Mucosa of descending colon (tissue), 3 donors: Measurements from ENCODE around the gene PPM1A. TPM values are rescaled to one million over a fixed set of nuclear protein-coding genes. Genes with fewer than 3 reads are reported as not detected.
"Not testable (repeated sequence)": the region's sequence is repeated elsewhere in the genome, so short reads cannot be mapped to it uniquely, and the experiment has no call there.

Experiments
- ATAC-seq: fragments of 200-7000 bp; cut with Tn5 transposase; one replicate; pipeline ENCODE4 v1.9.1; 2020; ENCODE audit warnings: mild to moderate bottlenecking, moderate library complexity
- DNase-seq, 3 donors: peaks; one replicate each; pipeline ENCODE4 v3.0.0-alpha.2; 2020
- H3K36me3 ChIP-seq: fragments of 200-600 bp; one replicate; pipeline ENCODE4 v1.8.0; 2021; ENCODE audit warnings: low read depth, mild to moderate bottlenecking
- H3K4me1 ChIP-seq: fragments of 200-600 bp; one replicate; pipeline ENCODE4 v1.8.0; 2021; ENCODE audit warnings: low read depth, mild to moderate bottlenecking
- H3K4me3 ChIP-seq: fragments of 200-600 bp; one replicate; pipeline ENCODE4 v1.8.0; 2021; ENCODE audit warnings: mild to moderate bottlenecking
- H3K9me3 ChIP-seq: fragments of 200-600 bp; one replicate; pipeline ENCODE4 v1.8.0; 2021; ENCODE audit warnings: mild to moderate bottlenecking
- intact Hi-C, 2 donors: fragments of 100-400 bp; cut with DNase I in 1 of 2; cut with micrococcal nuclease in 1 of 2; formaldehyde crosslinking; loops; one replicate each; pipeline versions ENCODE4 v1.11.0 to v1.11.1; 2022; cut with DNase I, micrococcal nuclease
- total RNA-seq, 3 donors: library from RNA; stranded (reverse); fragmentation: NEBNext Ultra II Directional in 2 of 3; extraction: Animal tissue kit (Norgen Biotek cat#: 25700) in 2 of 3; gene quantifications; one replicate each; pipeline versions ENCODE4 v1.2.1 to v1.2.4, GENCODE V29; 2021 to 2023
- TF ChIP-seq, protein P1 (sequence below): fragments of 200-600 bp; IDR thresholded peaks from one replicate; pipeline ENCODE4 v1.8.0; 2022; ENCODE audit warnings: antibody characterized with exemption, mild to moderate bottlenecking
- donor health status: DM: no; HTN: no; CAD: no; lungs with moderate emphysema.
- donor health status: DM: no; HTN: no; CAD: no.
- donor health status: DM: no; HTN: yes; CAD: no.

The PPM1A gene
- total RNA-seq, 3 donors from 2014 or later = 102 to 124 (median 111) TPM

DNA sequence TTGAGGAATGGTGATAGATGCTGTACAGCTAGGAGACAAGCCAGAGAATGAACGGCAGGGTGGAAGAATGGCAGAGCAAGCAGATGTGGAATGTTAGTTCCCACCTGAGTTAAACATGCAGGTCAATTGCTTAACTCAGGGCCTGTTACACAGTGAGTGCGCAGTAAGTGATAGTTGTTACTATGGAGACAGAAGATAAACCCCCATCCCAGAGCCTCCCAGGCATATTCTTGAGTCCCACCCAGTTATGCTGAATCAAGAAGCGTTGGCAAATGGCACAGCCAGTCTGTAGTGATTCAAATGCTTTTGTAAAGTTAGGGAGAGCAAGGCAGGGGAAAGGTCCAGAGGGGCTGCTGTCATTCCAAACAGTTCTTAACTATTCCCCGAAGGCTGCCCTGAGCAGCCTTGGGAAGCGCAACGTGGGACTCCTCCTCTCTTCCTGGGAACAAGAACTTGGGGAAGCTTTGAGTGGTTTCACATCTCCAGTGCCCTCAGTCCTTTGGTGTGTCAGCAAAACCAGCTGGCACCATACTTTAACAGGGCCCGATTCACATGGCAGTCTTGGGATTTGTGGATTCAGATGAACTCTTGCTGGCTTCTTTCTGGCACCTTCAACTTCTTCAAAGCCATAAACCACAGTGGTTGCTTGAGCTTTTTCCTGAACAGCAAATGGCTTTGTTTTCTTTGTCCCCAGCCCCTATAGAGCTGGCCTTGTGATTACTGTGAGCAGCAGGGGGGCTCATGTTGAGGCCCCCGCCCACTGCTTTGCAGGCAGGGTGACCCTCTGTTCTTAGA lies 66.4 kb downstream of the PPM1A start:
- DNase-seq (no peak), ATAC-seq (no peak)
- intact Hi-C loops = no loop called here
- Histone ChIP-seq H3K9me3 (no peaks in the 10 kb centered on the region), H3K4me1 (no peaks in the 10 kb centered on the region), H3K36me3 (no peaks in the 10 kb centered on the region), H3K4me3 (no peak overlapping the region)
- TF ChIP-seq, protein P1, sequence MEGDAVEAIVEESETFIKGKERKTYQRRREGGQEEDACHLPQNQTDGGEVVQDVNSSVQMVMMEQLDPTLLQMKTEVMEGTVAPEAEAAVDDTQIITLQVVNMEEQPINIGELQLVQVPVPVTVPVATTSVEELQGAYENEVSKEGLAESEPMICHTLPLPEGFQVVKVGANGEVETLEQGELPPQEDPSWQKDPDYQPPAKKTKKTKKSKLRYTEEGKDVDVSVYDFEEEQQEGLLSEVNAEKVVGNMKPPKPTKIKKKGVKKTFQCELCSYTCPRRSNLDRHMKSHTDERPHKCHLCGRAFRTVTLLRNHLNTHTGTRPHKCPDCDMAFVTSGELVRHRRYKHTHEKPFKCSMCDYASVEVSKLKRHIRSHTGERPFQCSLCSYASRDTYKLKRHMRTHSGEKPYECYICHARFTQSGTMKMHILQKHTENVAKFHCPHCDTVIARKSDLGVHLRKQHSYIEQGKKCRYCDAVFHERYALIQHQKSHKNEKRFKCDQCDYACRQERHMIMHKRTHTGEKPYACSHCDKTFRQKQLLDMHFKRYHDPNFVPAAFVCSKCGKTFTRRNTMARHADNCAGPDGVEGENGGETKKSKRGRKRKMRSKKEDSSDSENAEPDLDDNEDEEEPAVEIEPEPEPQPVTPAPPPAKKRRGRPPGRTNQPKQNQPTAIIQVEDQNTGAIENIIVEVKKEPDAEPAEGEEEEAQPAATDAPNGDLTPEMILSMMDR = no peak

DNA sequence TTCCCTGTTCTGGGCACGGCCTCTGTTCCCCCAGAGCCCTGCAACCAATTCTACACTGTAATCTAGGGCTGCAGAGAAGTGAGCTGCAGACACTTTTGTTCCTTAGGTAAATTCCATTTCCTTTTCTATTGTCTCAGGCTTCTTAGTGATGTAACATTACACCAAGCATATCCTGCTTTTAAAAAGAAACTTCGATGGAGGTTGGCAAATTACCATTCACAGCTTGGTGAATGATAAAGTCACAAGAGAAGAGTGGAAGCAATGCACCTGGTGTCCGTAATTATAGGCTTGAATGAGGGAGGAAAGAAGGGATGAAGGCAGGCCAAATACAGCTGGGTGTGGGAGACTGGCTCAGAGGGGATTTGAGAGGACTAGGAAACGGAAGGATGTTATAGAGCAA lies 68.6 kb downstream of the PPM1A start:
- TF ChIP-seq, protein P1 = no peak
- no peak overlapping the region for H3K4me3 ChIP-seq
- H3K36me3 ChIP-seq = no peaks in the 10 kb centered on the region
- no peaks in the 10 kb centered on the region for H3K9me3 ChIP-seq
- H3K4me1 ChIP-seq = no peaks in the 10 kb centered on the region
- ATAC-seq (no peak), DNase-seq (no peak)
- intact Hi-C loops = no loop called here

DNA sequence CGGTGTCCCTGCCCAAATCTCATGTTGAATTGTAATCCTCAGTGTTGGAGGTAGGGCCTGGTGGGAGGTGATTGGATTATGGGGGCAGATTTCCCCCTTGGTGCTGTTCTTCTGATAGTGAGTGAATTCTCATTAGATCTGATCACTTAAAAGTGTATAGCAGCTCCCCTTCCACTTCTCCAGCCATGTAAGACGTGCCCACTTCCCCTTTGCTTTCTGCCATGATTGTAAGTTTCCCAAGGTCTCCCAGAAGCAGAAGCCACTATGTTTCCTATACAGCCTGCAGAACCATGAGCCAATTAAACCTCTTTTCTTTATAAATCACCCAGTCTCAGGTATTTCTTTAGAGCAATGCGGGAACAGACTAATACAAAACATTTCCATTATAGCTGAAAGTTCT lies 71.8 kb downstream of the PPM1A start:
- H3K4me1 ChIP-seq, H3K9me3 ChIP-seq, ATAC-seq, H3K4me3 ChIP-seq, DNase-seq, H3K36me3 ChIP-seq, intact Hi-C loops: not testable (repeated sequence)

DNA sequence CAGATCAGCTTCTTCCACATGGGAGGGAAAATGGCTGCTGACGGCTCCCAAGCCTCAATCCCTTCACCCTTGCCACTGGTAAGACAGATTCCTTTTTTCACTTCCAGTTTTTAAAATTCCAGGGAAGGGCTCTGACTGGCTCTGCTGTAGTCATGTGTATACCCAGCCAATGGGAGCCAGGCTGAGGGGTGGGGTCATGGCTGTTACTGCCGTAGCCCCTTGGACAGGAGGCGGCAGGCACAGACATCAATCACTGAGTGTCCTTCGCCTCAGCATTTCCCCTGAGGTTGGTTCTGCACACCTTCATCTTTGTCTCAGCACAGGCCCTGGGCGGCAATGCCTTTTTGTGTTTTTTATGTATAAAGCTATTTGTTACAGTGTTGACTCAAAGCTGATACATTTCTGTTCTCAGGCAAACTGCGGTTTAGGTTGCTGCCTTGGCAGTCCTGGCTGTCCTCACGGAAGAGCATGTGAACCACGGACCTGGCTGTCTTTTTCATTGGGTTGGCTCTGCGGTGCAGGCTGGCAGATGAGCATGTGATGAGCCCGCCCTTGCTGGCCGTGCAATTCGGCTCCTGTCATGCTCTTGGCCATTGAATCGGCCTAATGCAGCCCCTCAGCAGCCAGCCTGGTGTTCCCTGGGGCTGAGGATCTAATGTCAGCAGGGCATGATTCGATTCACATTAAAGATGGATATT lies 74.3 kb downstream of the PPM1A start:
- no peak for DNase-seq
- TF ChIP-seq, protein P1 = no peak
- no peak for ATAC-seq
- no peaks in the 10 kb centered on the region for H3K36me3 ChIP-seq
- intact Hi-C loops = no loop called here
- peaks cover 2% of the 10 kb centered on the region for H3K4me1 ChIP-seq
- no peaks in the 10 kb centered on the region for H3K9me3 ChIP-seq
- no peak overlapping the region for H3K4me3 ChIP-seq

DNA sequence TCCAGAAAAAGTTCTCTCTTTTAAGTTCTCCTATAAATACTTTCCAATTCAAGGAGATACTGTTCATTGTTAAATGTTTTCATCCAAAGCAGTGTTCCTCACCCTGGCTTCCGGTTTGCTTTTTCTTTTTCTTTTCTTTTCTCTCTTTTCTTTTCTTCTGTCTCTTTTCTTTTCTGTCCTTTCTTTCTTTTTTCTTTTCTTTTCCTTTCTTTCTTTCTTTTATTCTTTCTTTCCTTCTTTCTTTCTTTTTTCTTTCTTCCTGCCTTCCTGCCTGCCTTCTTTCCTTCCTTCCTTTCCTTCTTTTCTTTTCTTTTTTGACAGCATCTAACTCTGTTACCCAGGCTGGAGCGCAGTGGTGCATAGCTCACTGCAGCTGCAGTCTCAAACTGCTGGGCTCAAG lies 75.8 kb downstream of the PPM1A start:
- Histone ChIP-seq H3K4me3 (no peak overlapping the region), H3K4me1 (peaks cover 2% of the 10 kb centered on the region), H3K9me3 (no peaks in the 10 kb centered on the region), H3K36me3 (no peaks in the 10 kb centered on the region)
- intact Hi-C loops = no loop called here
- TF ChIP-seq, protein P1 = no peak
- no peak for ATAC-seq
- DNase-seq = no peak

DNA sequence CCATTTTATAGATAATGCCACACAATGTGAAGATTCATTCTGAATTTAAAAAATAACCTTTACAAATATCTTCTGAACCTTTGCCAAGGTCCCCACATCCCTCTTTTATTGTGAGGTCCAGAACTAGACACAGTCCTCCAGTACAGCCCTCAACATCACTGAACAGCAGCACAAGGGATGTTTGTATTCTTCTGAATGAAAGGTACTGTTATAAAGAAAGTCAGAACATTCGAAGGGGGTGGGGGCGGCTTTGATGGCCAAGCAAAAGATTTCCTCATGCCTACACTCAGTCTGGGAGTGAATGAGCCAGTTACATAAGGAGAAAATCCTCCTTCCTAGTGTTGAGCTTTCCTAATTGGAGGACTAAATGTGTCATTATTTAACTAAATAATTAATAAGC lies 77.3 kb downstream of the PPM1A start:
- DNase-seq (no peak), ATAC-seq (no peak)
- Histone ChIP-seq H3K9me3 (no peaks in the 10 kb centered on the region), H3K4me1 (peaks cover 2% of the 10 kb centered on the region), H3K4me3 (no peak overlapping the region), H3K36me3 (no peaks in the 10 kb centered on the region)
- TF ChIP-seq, protein P1 = no peak
- intact Hi-C loops = no loop called here
